NCI-H748 (cell line): ENCODE data around the gene TBCD.

Experiments used
- DNase-seq: peaks from one replicate; lab custom pipeline; 2025; ENCODE audit not compliant: unreplicated experiment; lab: John Stamatoyannopoulos, UW

Gene TBCD

DNA sequence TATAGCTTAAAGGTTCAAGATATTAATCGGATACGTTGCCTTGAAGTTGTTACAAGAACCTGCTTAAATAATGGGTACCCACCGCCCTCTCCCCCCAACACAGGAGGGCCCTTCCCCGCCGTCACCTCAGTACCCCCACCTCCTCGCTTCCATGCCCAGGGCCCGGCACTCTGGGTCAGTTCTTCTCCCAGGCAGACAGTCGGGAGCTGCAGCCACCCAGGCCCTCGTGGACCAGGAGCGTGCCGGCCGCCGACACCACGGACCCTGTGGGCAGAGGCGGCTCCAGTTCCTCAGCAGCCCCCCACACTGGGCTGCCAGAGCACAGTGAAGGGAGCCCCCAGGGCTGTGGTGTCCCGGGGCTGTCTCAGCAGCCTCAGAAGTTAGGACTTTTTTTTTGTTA, 168.8 kb downstream of the TBCD start:
- no peak for DNase-seq

DNA sequence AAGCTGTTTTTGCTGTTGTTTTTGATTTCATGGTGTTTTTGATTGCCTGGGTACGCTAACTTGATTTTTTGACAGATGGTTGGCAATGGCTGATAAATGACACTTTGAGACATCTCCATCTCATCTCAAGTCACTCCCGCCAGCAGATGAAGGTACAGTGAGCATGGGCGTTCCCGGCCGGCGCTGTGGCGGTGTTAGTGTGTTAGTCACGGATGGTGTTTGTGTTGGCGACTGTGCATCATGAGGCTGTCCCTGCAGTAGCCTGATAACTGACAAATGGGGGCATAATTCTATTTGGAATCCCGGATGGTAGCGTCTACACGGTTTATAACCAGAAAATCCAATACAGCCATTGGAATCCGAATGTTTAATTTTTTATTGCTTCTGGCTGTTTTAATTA, 169.6 kb downstream of the TBCD start:
- no peak for DNase-seq

DNA sequence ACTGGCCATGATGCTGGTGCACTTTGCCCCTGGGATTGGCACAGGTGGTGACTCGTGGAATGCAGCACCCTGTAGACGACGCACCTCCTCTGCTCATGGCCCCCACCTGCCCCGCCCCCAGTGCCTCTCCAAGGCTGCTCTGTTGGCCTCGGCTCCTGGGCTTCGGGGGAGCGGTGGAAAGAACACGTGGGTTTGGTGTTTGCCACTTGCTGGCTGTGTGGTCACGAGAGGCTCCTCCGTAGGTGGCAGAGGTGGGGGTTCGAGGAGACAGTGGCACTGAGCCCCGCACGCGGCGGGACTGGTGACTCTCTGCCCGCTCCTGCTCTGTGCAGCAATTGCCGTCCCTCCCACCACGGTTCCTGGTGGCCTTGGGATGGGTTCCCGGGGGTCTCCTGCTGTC, 170.8 kb downstream of the TBCD start:
- DNase-seq = no peak

DNA sequence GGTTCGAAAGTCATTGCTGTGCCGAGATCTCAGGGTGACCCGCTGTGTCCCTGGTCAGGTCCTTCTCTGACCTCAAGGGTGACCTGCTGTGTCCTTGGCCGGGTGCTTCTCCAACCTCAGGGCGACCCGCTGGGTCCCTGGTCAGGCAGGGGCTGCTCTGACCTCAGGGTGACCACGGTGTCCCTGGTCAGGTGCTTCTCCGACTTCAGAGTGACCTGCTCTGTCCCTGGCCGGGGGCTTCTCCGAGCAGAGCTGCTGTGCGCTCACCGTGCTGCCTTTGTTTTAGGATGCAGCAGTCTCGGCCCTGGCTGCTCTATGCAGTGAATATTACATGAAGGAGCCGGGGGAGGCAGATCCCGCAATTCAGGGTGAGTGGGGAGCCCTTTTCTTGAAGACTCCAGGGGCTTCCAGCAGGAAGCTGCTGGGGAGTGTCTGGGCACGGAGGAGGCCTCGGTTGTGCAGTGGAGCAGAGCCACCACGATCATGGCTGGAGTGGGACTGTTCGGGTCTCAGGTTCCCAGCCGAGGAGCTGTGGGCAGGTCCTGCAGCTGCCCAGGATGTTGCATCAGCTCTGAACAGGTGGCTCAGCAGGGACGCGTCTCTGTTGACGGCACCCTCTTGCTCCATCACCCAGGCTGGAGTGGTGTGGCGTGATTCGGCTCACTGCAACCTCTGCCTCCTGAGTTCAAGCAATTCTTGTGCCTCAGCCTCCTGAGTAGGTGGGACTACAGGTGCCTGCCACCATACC, 171.7 kb downstream of the TBCD start:
- no peak for DNase-seq

DNA sequence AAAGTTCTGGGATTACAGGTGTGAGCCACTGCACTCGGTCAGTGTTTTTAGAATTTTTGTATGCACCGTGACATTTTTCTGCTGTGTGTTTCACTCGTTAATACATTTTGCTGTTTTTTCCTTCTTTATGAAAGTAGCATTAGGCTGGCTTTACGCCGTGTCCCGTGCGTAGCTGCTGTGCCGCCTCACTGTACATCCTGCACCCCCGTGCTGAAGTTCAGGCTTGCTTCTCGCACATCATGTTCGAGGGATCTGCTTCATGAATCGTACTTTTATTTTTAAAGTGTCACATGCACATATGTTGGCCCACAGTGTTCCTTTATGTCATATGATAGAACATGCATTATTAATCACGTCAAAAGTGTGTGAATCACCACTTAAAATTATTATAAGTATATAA, 172.3 kb downstream of the TBCD start:
- DNase-seq = no peak

DNA sequence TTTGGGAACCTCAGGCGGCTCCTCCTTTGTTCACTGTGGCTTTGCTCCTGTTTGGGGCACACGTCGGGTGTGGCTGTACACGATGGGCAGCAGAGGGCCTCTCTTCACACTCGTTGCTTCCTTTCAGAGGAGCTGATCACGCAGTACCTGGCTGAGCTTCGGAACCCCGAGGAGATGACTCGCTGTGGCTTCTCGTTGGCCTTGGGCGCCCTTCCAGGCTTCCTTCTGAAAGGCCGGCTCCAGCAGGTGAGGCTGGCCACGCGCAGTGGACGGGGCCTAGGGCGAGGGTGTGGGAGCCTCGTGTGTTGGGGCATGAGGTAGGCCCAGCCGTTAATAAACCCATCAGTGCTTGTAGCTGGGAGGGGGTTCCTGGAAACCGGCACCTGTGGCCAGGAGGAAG, 172.9 kb downstream of the TBCD start:
- DNase-seq = no peak

DNA sequence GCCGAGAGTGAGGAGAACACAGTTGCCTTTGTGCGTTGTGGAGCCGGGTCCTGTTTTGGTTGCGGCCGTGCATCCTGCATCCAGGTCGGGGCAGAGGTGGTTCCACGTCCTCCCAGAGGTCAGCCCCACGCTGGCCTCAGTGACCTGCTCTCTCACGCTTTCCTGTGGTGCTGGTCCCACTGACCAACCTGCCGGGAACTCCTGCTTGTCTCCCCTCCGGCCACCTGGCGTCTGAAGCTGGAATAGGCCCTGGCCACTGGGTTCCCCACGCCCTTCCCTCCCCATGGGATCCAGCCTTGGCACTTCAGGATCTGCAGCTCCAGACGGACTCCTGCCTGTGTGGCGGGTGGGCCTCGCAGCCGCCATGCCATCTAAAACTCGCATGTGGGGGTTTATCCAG, 173.5 kb downstream of the TBCD start:
- no peak for DNase-seq

DNA sequence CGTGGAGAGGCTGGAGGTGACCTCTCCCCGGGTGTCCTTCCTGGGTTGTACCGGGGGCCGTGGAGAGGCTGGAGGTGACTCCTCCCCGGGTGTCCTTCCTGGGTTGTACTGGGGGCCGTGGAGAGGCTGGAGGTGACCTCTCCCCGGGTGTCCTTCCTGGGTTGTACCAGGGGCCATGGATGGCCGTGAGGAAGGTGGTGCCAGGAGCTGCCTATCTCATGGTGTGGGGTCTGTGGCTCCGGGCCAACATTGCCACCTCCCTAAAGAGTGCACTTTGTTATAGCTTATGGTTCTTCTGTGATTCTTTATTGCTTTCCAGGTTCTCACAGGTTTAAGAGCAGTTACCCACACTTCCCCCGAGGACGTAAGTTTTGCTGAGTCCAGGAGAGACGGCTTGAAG, 174.2 kb downstream of the TBCD start:
- DNase-seq = no peak

DNA sequence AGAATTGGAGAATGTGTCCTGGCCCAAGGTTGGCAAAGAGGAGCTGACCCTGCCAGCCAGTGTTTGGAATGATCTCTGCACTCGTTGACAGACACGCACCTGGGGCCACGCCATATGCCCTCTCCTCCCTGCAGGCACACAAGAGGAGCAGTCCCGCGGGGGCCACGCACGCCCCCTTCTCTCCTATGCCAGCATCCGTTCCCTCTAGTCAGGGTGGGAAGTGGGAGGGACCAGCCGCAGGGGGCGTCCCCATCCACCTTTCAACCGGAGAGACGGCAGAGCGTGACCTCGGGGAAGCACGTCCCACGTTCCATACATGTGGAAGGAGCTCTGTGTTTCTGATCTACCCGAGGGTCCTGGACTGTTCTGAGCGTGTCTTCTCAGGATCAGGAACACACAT, 174.9 kb downstream of the TBCD start:
- no peak for DNase-seq

DNA sequence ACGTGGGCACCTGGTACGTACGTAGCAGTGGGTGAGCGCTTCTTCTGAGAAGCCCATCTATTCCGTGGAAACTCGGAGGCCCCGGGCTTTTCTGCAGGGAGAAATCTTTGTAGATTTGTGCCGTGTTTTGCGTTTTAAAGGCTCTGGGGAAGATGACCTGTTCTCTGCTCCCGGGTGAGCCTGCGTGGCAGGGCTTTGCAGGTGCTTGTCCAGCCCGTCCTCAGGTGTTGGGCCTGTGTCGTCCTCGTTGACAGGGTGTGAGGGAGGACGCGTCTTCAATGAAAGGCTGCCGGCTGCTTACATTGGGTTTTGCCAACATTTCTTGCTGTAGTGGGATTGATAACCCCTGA, 175.4 kb downstream of the TBCD start:
- DNase-seq = no peak

DNA sequence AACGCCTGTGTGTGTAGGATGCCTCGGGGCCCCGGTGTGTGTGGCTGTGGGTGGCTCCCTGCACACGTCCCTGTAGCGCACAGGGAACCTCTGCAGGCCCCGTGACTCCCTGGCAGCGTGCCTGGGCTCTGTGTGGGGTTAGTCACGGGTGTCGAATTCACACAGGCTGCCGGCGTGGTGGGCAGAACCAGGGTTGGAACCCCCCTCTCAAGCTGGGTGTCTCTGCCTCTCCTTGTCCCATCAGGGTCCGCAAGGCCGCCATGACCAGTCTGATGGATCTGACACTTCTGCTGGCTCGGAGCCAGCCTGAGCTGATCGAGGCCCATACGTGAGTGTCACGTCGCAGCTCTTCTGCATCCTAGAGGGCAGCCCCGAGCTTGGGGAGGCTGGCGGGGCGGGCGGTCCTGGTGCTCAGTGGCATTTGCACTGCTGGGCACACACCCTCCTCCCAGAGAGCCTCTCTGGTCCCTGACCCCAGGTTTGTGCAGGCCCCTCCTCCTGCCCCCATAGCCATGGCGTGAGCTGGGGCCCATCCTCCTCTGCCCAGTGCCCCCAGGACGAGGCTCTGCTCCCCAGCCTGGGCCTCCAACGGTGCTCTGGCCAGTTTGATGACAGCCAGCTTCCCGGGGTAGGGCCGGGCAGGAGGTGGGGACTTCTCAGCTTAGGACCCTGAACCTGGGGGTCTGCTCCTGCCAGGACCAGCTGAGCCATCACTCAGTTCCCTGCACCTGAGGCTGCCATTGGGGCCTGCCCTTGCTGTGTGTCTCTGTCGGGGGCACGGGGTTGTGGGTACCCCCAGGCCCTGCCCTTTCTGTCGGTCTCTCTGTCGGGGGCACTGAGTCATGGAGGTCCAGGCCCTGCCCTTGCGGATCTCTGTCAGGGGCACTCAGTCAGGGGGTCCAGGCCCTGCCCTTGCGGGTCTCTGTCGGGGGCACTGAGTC, 176.1 kb downstream of the TBCD start:
- DNase-seq = no peak

DNA sequence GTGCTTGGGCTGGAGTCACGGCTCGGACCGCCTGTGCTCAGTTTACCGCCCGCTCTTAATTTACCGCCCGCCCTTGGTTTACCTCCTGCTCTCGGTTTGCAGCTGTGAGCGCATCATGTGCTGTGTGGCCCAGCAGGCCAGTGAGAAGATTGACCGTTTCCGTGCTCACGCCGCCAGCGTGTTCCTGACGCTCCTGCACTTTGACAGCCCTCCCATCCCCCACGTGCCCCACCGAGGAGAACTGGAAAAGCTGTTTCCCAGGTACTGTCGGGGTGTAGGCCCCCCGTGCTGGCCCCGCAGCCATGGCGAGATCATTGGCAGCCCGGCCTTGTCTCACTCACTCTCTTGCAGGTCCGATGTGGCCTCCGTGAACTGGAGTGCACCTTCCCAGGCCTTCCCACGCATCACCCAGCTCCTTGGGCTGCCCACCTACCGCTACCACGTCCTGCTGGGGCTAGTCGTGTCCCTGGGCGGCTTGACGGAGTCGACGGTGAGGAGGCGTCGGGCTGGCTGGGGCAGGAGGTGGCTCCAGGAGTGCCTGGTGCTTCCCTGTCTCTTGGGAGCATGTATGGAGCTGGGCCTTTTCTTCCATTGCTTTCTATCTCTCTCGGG, 177.3 kb downstream of the TBCD start:
- DNase-seq = no peak

DNA sequence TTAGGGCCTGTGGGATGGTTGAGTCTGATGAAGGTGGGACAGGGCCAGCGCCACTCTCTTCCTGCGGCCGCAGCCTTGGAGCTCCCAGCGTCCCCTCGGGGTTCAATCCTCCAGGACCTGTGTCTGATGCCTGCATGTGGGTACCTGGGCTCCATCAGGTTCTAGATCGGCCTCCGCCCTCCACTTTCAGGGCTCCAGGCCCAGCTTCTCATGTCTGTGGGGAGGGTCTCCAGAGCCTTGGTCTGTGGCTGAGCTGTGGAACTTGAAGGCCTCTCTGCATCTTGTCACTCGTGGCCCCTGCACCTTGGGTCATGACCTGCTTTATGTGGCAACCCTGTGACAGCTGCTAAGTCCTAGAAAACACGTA, 177.8 kb downstream of the TBCD start:
- no peak for DNase-seq

DNA sequence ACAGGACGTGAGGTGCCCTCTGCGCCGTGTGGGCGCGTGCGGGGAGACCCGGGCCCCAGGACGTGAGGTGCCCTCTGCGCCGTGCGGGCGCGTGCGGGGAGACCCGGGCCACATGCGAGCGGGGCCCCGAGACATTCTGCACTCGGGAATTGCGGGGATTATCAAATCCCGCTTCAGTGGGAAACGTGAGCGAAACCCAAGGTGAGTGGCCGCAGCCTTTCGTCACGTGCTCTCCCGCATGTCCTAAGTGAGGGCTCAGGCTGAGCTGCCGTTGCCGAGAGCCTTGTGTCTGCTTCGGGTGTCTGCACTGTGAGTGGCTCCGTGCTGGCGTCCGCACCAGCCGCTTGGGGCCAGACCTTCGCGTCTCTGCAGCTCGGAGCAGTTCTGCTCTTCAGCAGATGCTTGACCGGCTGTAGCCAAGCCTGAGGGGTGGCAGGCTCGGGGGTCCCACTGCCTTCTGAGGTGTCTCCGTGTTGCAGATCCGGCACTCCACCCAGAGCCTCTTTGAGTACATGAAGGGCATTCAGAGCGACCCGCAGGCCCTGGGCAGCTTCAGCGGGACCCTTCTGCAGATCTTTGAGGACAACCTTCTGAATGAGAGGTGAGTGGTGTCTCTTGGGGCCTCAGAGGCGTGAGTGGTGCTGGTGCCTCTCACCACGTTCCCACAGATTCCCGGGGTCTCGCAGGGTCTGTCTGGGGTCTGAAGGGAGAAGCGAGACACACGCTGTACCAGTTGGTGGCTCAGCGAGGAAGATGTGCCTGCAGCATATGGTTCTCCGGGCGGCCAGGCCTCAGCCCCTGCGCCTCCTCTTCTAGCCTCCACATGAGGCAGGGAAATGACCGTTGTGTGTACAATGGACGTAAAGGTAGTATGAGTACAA, 178.4 kb downstream of the TBCD start:
- DNase-seq = no peak

DNA sequence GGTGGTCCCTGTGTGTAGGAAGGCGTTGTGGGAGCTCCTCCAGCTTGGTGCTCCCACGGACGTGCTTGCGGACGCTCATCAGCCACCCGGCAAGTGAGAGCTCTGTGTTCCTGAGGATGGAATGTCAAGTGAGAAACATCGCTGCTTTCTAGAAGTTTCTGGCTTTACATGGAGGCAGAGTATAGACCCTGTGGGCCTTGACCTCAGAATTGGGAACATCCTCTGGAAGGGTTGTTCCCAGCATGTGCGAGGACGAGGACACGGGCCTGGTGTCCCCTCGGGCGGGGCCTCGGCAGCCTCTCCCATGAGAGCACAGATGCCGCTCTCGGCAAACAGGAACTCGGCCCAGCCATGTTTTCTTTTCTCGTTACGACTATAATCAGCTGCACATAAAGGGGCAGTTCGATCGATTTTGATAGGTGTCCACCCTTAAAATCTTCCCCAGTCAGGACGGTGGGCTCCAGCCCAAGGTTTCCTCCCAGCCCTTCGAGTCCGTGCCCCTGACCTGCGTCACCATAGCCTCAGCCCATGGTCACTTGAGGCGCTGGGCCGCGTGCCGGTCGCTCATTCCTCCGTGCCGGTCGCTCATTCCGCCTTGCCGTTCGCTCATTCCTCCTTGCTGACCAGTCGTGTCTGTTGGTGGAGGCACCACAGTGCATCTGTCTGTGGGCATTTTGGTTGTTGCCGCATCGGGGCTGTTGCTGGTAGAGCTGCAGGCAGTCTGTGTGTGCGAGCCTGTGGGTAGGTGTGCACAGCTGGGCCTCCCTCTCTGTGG, 179.2 kb downstream of the TBCD start:
- DNase-seq = no peak

DNA sequence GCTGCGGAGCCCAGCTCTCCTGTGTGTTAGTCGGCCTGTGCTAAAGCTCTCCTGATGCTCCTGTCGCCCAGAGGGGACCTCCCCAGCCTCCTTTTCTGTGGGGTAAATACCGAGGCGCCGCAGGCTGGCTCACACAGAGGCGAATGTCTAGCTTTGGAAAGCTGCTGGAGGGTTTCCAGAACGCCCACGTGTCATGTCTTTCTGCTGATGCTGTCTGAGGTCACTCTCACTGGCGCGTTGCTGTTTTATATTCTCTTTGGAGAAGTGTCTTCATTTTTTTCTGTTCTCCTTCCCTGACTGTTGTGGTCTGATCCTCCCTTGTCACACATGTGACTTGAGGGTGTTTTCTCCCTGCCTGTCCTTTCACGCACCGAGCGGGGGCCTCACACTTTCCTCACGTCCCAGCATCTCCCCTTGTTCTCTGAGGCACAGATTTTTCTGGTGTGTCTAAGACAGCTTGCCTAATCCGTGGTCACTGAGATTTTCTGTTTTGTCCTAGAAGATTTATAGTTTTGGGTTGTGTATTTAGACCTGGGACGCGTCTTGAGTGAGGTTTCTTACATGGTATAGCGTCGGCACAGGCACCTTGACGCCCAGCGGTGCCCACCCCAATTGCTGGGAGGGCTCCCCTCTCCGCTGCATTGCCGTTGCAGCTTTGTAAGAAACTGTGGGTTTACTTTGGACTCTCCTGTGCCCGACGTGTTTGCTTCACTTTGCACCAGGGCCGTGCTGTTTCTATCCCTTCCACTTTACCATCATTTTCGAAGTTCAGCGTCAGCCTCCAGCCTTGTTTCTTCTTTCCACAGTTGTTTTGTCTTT, 180.0 kb downstream of the TBCD start:
- no peak for DNase-seq

DNA sequence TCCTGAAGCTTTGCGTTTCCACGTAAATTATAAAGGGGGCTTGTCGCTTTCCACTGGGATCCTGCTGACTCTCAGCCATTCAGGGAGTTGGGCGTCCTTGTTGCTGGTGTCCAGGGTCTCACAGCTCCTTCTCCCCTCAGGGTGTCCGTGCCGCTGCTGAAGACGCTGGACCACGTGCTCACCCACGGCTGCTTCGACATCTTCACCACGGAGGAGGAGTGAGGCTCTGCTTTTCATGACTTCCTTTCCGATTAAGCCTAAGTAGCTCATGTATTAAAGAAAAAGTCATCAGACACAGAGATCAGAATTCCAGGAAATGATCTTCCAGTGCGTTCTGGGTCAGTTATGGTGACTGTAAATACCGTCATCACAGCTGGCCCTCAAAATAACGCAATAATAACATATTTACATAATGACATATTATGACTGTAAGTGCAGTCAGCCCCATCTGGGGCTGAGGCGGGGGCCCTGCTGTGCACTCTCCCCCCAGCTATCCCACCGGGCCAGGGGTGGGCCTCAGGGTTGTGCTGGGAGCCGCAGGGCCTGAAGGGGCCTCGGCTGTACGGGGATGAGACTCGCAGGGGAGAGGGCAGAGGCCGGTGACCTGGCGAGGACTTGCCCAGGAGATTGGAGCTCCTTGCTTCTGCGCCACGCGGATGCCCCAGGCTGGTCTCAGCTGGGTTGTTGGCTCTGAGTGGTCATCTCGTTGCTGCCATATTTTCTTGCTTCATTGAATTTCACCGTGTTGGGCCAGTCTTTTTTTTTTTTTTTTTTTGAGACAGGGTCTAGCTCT, 180.8 kb downstream of the TBCD start:
- DNase-seq = no peak

DNA sequence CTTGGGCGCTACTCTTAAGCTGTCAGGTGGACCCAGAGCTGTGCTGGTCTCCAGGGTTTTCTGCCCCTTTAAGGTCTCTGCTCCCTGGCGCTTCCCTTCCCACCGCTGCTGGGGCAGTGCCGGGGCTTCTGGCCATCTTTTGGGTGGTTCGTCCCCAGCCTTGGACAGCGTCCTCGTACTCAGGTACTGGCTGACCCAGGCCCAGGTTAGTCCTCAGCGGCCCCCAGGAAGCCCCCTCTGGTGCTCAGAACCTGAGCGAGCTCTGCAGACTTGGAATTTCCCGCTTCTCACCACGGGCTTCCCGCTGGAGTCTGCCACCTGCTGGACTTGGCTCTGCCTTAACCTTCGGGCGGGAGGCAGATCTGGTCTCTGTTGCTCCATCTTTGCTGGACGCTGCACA, 182.0 kb downstream of the TBCD start:
- no peak for DNase-seq
